ENCODE data around the gene SGCE.
A peak's percentile ranks its signal among the peaks of the same experiment; 100 is the strongest.

SGCE gene

DNA sequence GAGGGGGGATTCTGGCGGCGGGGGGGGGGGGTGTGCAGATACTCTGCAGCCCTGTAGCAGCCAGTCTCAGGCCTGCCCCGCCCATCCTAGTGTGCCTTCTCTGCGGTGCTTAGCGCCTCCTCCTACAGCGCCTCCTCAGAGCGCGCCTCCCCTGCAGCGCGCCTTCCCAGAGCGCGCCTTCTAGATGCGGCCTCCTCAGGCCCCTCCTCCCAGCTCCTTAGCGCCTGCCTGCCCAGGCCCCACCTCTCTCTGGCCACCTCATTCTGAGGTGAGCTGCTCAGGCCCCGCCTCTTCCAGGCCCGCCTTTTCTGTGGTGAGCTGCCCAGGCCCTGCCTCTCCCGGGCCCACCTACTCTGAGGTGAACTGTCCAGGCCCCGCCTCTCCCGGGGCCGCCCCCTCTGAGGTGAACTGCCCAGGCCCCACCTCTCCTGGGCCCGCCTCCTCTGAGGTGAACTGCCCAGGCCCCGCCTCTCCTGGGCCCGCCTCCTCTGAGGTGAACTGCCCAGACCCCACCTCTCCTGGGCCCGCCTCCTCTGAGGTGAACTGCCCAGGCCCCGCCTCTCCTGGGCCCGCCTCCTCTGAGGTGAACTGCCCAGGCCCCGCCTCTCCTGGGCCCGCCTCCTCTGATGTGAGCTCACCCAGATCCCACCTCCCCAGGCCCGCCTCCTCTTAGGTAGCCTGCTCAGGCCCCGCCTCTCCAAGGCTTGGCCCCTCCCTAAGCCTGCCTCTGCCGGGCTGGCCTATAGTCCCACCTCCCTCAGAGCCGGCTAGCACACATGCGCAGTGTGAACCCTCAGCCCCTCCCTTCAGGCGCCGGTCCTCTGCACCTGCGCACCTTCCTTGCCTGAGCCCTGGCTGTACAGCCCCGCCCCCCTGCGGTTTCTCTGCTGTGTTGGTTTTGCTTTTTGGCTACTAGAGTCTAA lies 2.1 kb upstream of the SGCE start:
- peak; percentile 97 for DNase-seq

- peak; percentile 25 for DNase-seq
Observed at GRCh38 chr7:94656925-94657731, 1.2 kb upstream of the SGCE start.

DNA sequence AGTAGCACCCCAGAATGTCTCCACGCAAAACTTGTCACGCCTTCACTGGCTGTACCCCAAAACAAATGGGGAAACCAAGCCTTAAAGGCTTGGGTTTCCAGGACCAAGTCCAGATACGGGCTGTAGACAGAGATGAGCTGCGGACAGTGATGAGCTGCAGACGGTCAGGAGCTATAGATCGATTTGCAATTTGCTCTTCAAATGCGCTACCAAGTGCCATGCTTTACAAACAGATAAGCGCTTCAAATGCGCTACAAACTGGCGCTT lies 658 bp upstream of the SGCE start:
- no peak for DNase-seq

GRCh38 chr7:94655126-94655847 lies 646 bp downstream of the SGCE start:
- DNase-seq, result no peak

DNA sequence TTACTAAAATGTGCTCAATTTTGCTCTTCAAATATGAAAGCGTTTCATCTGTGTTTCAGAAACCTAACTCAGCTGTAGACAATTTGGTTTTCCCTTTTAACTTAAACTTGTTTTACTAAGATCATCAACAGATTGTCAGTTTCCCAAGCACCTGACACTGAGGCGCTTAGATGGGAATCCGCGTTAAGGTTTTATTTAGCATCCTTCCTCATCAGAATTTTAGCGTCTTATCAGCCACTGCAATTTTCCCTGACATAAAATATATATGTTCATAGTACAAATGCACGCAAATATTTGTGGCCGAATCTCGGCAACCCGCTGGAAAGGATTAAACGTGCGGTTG lies 1.2 kb downstream of the SGCE start:
- no peak for DNase-seq

GRCh38 chr7:94650147-94651051 lies 5.5 kb downstream of the SGCE start:
- DNase-seq, result no peak

- no peak for DNase-seq
Observed at GRCh38 chr7:94649450-94649849, 6.5 kb downstream of the SGCE start.

GRCh38 chr7:94648731-94649130 lies 7.2 kb downstream of the SGCE start:
- no peak for DNase-seq

GRCh38 chr7:94647295-94647694 lies 8.6 kb downstream of the SGCE start:
- no peak for DNase-seq

- no peak for DNase-seq
Observed at GRCh38 chr7:94643771-94644545, 12.0 kb downstream of the SGCE start.

GRCh38 chr7:94642838-94643653 lies 12.9 kb downstream of the SGCE start:
- DNase-seq, result no peak

- DNase-seq, result no peak
Observed at GRCh38 chr7:94639384-94639783, 16.5 kb downstream of the SGCE start.

GRCh38 chr7:94635687-94636086 lies 20.2 kb downstream of the SGCE start:
- no peak for DNase-seq

- no peak for DNase-seq
Observed at GRCh38 chr7:94634502-94634901, 21.4 kb downstream of the SGCE start.

DNA sequence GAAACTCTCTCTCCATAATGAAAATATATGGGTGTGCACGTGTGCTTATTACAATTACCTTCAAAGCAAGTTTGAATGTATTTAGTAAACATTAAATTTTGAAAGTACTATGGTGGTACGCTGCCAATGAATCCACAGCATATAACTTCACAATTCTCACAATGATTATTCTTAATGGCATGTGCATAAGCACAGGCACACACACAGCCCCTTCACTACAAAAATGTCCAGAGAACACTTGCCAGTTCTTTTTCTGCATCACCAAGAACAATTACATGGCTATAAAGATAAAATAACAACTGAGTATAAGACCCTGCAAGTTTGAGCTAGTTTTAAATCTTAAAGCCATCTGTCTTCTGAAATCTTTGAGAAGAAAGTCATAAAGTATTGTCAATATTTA lies 22.2 kb downstream of the SGCE start:
- DNase-seq, result no peak

DNA sequence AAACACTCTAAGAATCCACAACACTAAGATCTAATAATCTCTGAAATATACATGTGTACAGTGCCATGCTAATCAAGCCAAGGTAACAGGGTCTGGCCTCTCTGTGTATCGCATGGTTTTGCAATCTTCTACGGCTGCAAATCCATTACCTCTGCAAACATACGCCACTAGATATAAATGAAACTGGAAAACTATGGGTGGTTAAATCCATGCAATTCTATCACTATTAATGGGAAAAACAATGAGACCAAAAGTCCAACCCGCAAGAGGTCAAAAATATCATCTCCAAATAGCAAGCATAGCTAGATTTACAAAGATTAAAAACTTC lies 23.0 kb downstream of the SGCE start:
- no peak for DNase-seq

DNA sequence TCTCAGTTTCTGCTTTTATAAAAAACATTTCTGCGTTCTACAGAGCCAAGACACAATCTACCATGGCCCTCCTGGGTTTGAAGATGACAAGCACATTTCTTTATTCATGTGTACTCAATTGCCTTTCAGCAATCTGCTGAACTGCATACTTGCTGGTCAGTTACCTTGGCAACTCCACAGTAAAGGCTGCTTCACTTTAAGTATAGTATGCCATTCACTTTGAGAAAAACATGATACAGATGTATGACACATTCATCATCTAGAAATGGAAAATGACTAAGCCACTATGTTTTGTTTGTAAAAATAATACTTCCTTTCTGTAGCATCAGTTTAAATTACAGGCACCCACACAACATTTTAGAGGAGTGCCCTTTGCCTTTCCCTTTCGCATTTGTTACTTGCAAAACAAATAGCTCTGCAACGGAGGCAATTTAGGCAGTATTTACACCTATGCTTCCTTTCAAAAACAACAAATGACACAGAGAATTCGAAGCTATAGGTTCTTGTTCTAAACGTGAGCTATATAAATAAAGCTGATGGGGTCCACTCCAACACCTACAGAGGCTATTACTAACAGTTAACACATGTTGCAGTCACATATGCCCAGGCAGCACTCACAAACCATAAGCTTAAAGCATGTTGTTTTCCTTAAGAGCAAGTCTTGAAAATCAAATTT lies 23.5 kb downstream of the SGCE start:
- no peak for DNase-seq

DNA sequence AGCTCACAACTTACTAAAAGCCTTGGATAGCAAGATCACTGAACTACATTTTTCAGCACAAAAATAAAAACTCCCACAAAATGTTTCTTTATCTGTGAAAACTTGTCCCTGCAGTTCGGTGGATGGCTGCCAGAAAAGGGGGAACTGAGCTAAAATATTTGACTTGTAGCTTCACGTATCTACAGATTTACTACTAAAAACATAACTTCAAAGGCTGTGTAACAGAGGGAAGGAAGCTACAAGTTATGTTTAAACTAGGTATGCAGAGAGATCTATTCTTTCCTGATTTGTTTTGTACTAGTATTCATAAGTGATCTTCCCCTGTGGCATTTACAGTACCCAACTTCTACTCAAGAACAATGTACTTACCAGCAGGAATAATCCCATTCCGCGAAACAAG lies 25.1 kb downstream of the SGCE start:
- no peak for DNase-seq

DNA sequence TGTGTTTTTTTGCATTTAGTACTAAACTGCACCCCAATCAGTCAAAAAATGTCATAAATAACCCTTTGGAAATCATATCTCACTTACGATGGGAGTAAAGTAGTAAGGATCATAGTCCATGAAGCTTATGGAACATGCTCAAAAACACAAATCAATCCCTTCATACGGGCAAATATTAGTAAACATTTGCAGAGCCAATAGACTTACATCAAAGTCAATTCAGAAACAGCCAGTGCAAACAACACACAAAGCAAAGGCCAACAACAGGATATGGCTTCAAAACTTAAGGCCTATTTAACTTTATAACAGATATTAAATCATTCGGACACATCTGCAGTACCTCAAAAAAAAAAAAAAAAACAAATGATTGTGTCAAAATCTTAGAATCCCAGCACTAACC lies 32.1 kb downstream of the SGCE start:
- DNase-seq, result no peak

- no peak for DNase-seq
Observed at GRCh38 chr7:94621120-94621519, 34.8 kb downstream of the SGCE start.

DNA sequence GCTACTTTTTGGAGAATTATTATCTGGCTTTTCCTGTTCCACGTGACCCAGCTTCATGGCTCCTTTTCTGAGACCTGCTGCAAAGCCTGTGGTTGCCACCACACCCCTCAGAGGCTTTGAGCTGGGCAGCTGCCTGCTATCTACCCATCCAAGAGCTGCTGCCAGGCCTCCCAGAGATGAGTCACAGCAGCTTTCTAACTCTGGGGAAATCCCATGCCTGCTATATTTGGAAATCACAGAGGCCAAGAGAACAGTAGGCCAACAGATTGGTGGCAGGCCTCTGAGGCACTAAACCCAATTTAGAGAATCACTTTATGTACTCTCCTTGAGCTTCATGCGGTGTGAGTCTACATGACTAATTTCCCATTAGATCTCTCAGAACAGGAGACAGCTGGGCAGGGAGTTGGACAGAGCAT lies 35.2 kb downstream of the SGCE start:
- peak; percentile 28 for DNase-seq

Data from CD4-positive, alpha-beta T cell treated with Interleukin-4 for 4 hours (primary cell).